Natural killer cell (primary cell): ENCODE results near the gene USH1G. TPM values are rescaled to one million over a fixed set of nuclear protein-coding genes. Genes with fewer than 3 reads are reported as not detected.

Source experiments
- ATAC-seq, 3 donors: fragments of 150-1000 bp in 2 of 3; fragments of 200-7000 bp in 1 of 3; cut with Tn5 transposase; 1 replicate in 1 of 3; 2 replicates in 2 of 3; pipeline ENCODE4 v1.10.0; 2021; ENCODE audit warnings: mild to moderate bottlenecking in 2 of 3, moderate library complexity in 2 of 3
- DNase-seq, 2 donors: peaks; one replicate each; pipeline versions ENCODE4 v3.0.0 to v3.0.0-alpha.2; 2013 to 2021; ENCODE audit warnings: mixed read lengths in 1 of 2
- H3K27ac ChIP-seq: one replicate; pipeline ENCODE4 v1.5.1; 2013; ENCODE audit warnings: mild to moderate bottlenecking, low read length
- H3K27me3 ChIP-seq: one replicate; pipeline ENCODE4 v1.6.1; 2013; ENCODE audit warnings: low read length; ENCODE audit not compliant: control insufficient read depth, insufficient read depth
- H3K36me3 ChIP-seq: one replicate; pipeline ENCODE4 v1.6.1; 2013; ENCODE audit warnings: low read length; ENCODE audit not compliant: control insufficient read depth, insufficient read depth
- H3K4me1 ChIP-seq: one replicate; pipeline ENCODE4 v1.6.1; 2013; ENCODE audit warnings: low read length; ENCODE audit not compliant: control insufficient read depth, insufficient read depth
- H3K4me3 ChIP-seq: one replicate; pipeline ENCODE4 v1.5.1; 2013; ENCODE audit warnings: low read length
- H3K9me3 ChIP-seq: one replicate; pipeline ENCODE4 v1.6.1; 2013; ENCODE audit warnings: low read length; ENCODE audit not compliant: control insufficient read depth, insufficient read depth
- H3K27ac Mint-ChIP-seq, 2 donors: one replicate each; pipeline ENCODE4 v1.8.0; 2022; ENCODE audit warnings: mild to moderate bottlenecking in 2 of 2, mixed read lengths in 2 of 2, moderate library complexity in 1 of 2
- H3K27me3 Mint-ChIP-seq, 2 donors: one replicate each; pipeline ENCODE4 v1.8.0; 2022; ENCODE audit warnings: low read depth in 2 of 2, mixed read lengths in 2 of 2
- H3K36me3 Mint-ChIP-seq: one replicate; pipeline ENCODE4 v1.8.0; 2022; ENCODE audit warnings: mixed read lengths
- H3K4me1 Mint-ChIP-seq, 2 donors: one replicate each; pipeline ENCODE4 v1.8.0; 2022; ENCODE audit warnings: mixed read lengths in 2 of 2
- H3K4me3 Mint-ChIP-seq: one replicate; pipeline ENCODE4 v1.8.0; 2022; ENCODE audit warnings: mild to moderate bottlenecking, moderate library complexity, mixed read lengths
- H3K9me3 Mint-ChIP-seq, 2 donors: one replicate each; pipeline ENCODE4 v1.8.0; 2022; ENCODE audit warnings: mixed read lengths in 2 of 2
- WGBS: methylation state at CpG from one replicate; pipeline ENCODE4 v1.1.7; 2013; ENCODE audit warnings: missing lambda C conversion rate; ENCODE audit not compliant: insufficient coverage; 5-methylcytosine and 5-hydroxymethylcytosine counted together
- intact Hi-C: fragments of 100-400 bp; cut with micrococcal nuclease; formaldehyde crosslinking; loops from one replicate; pipeline ENCODE4 v1.14.2; 2022
- total RNA-seq, 4 donors: library from RNA; stranded (reverse); fragments of 120-200 nt in 1 of 4; gene quantifications; one replicate each; pipeline versions ENCODE4 v1.2.3 to v1.2.4, GENCODE V29; 2013 to 2022
- TF ChIP-seq, protein P1 (sequence below): fragments of 200-600 bp; IDR thresholded peaks from one replicate; pipeline ENCODE4 v1.8.0; 2022; ENCODE audit warnings: antibody characterized with exemption

USH1G gene
- total RNA-seq, 3 donors from 2014 or later (not counting 1 experiment from before 2014, with no cell fraction given) = not detected

DNA sequence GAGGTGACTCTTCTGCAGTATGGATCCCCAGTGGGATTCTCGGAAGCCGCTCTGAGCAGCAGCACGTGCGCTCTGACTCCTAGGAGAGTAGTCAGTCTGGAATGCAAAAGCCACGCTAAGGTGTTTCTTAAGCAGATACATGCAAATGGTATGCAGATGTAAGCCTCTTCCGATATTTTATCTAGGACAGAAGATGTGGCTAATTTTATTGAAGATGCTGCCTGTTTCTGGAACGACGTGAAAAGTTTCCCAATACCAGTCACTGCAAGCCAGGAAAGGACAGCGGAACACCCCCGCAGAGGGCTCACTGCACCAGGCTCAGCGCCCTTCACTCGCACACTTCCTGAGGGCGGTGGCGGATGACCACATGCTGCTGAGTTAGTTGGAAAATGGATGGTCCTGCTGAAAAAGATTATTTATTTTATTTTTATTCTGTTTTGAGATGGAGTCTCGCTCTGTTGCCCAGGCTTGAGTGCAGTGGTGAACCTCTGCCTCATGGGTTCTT, 39.8 kb downstream of the USH1G start:
- WGBS = 76% methylated on average over 15 of the region's 15 CpGs
- ATAC-seq = no peak
- Histone ChIP-seq H3K27ac (no peak overlapping the region), H3K9me3 (no peaks in the 10 kb centered on the region), H3K27me3 (no peaks in the 10 kb centered on the region), H3K4me1 (no peaks in the 10 kb centered on the region), H3K4me3 (no peak overlapping the region), H3K36me3 (no peaks in the 10 kb centered on the region)
- Mint-ChIP-seq H3K4me1 (no peaks in the 10 kb centered on the region), H3K4me3 (no peak overlapping the region), H3K27ac (no peak overlapping the region), H3K9me3 (no peaks in the 10 kb centered on the region), H3K36me3 (no peaks in the 10 kb centered on the region), H3K27me3 (peaks cover 7 to 15% of the 10 kb centered on the region in 2 donors)
- no peak for DNase-seq
- TF ChIP-seq, protein P1, sequence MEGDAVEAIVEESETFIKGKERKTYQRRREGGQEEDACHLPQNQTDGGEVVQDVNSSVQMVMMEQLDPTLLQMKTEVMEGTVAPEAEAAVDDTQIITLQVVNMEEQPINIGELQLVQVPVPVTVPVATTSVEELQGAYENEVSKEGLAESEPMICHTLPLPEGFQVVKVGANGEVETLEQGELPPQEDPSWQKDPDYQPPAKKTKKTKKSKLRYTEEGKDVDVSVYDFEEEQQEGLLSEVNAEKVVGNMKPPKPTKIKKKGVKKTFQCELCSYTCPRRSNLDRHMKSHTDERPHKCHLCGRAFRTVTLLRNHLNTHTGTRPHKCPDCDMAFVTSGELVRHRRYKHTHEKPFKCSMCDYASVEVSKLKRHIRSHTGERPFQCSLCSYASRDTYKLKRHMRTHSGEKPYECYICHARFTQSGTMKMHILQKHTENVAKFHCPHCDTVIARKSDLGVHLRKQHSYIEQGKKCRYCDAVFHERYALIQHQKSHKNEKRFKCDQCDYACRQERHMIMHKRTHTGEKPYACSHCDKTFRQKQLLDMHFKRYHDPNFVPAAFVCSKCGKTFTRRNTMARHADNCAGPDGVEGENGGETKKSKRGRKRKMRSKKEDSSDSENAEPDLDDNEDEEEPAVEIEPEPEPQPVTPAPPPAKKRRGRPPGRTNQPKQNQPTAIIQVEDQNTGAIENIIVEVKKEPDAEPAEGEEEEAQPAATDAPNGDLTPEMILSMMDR = no peak
- intact Hi-C loops = no loop called here

DNA sequence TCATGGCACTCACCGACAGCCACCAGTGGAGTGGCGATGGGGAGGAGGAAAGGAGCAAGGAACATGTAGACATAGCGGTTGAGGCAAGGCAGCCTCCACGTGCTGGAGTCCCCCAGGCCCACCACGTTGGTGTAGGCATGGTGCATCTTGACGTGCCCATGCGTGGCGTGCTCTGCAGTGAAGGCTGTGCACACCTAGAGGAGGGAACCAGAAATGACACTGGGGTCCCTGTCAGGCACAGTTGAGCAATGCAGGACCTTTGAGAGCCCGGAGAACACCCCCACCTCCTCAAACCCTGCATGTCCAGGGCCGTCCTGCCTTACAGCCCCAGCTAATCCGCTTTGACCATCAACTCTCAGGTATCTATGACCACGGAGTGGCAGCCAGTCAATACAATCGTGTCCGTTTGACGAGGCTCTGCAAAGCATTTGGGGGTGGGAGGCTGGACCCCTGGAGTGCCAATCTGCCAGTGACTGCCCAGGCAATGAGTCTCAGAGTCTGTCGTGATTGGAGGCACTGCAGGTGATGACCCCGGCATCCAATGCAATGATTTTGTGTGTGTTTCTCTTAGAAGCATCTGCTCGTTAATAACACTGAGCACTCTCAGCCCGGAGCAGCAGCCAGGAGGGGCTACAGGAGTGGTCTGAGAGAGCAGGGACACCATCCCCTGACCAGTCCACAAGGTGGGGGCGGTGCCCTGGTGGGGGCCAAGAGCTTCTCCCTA, 40.4 kb downstream of the USH1G start:
- WGBS = 82% methylated on average over 20 of the region's 20 CpGs
- Mint-ChIP-seq H3K4me1 (no peaks in the 10 kb centered on the region), H3K4me3 (no peak overlapping the region), H3K27ac (no peak overlapping the region), H3K36me3 (no peaks in the 10 kb centered on the region), H3K27me3 (peaks cover 7 to 15% of the 10 kb centered on the region in 2 donors), H3K9me3 (no peaks in the 10 kb centered on the region)
- Histone ChIP-seq H3K27me3 (no peaks in the 10 kb centered on the region), H3K9me3 (no peaks in the 10 kb centered on the region), H3K4me3 (no peak overlapping the region), H3K4me1 (no peaks in the 10 kb centered on the region), H3K27ac (no peak overlapping the region), H3K36me3 (no peaks in the 10 kb centered on the region)
- DNase-seq (no peak), ATAC-seq (no peak)
- intact Hi-C loops = no loop called here
- TF ChIP-seq, protein P1 = no peak

DNA sequence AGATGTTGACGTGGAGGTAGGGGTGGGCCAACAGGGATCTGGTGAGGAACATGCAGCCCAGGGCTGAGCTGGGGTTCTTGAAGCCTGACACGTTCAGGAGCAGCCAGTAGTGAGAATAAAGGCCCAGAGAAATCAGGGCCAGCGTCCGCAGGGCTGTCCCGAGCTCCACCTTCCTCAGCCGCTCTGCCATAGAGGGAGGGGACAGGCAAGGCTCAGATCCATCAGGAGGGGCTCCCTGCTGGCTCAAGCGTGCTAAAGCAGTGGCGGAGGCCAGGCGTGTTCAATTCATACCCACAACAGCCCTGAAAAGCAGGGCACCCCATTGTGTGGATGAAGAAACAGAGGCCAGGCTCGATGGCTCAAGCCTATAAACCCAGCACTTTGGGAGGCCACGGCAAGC, 42.0 kb downstream of the USH1G start:
- Mint-ChIP-seq H3K4me3 (no peak overlapping the region), H3K9me3 (no peaks in the 10 kb centered on the region), H3K27me3 (peaks cover 7 to 11% of the 10 kb centered on the region in 2 donors), H3K4me1 (no peaks in the 10 kb centered on the region), H3K27ac (no peak overlapping the region), H3K36me3 (no peaks in the 10 kb centered on the region)
- Histone ChIP-seq H3K36me3 (no peaks in the 10 kb centered on the region), H3K27ac (no peak overlapping the region), H3K27me3 (no peaks in the 10 kb centered on the region), H3K4me1 (no peaks in the 10 kb centered on the region), H3K9me3 (no peaks in the 10 kb centered on the region), H3K4me3 (no peak overlapping the region)
- intact Hi-C loops = no loop called here
- TF ChIP-seq, protein P1 = no peak
- DNase-seq = no peak
- 88% methylated on average over 11 of the region's 11 CpGs for WGBS
- ATAC-seq = no peak

DNA sequence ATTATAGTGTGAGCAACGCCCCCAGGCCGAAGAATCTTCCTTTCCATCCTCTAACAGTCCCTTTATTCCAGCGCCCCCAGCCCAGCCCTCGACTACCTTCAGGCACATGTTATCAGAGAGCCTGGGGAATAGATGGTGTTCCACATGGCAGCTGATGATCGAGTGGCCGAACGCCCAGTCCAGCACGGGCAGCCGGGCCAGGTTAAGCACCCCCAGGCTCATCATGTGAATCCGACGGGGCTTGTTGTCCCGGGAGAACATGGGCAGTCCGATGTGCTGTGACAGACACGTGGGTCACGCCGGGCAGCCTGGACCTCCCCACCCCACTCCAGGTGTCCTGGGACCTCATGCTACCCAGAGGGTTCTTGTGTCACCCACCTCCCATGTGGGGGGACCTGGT, 43.7 kb downstream of the USH1G start:
- Histone ChIP-seq H3K4me3 (no peak overlapping the region), H3K27ac (no peak overlapping the region), H3K4me1 (no peaks in the 10 kb centered on the region), H3K9me3 (no peaks in the 10 kb centered on the region), H3K27me3 (no peaks in the 10 kb centered on the region), H3K36me3 (no peaks in the 10 kb centered on the region)
- peaks cover 4% of the 10 kb centered on the region in 2 donors for H3K27me3 Mint-ChIP-seq
- no peak for DNase-seq
- H3K9me3 Mint-ChIP-seq = no peaks in the 10 kb centered on the region
- intact Hi-C loops = no loop called here
- H3K4me1 Mint-ChIP-seq = no peaks in the 10 kb centered on the region
- ATAC-seq = no peak
- H3K36me3 Mint-ChIP-seq = no peaks in the 10 kb centered on the region
- no peak overlapping the region for H3K27ac Mint-ChIP-seq
- WGBS = 91% methylated on average over 16 of the region's 16 CpGs
- no peak overlapping the region for H3K4me3 Mint-ChIP-seq
- TF ChIP-seq, protein P1 = no peak
